Hepatic stellate cell (primary cell): ENCODE results near the gene PITPNM3.

ENCODE experiments used
- DNase-seq: peaks from one replicate; pipeline ENCODE4 v3.0.0; 2011; ENCODE audit warnings: low spot score

The PITPNM3 gene

DNA sequence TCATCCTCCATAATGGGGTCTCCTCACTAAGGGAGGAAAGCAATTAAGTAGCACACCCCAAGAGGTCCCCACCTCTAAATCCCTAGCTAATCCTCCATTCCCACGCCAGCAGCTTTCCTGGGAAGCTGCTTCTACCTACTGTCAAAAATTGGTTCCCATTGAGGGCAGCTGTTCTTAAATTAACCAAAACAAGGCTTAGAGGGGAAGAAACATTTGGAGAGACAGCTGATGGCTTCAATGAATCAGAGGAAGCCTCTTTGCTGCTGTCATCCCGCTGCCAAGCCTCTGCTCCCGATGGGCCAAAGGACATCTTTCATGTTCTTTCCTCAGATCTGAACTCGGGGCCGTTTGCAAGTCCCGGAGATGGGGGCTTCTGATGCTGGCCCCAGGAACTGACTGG lies 148.1 kb downstream of the PITPNM3 start:
- DNase-seq = no peak

DNA sequence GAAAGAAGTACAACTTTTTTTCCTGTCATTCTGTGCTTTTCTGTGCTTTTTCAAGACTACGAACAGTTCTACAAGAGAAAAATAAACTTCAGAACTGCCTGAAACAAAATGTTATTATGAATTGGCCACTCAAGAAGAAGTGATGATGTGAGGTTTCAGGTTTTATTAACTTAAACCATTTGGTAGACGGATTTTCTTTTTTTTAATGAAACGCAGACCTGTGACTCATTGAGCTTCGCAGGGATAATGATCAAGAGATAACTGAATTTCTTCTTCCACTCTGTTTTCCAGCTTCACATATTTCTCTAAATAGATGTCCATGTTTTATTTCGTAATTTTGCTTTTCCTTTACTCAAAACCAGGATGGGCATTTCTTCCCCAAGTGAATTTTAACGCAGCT lies 154.1 kb downstream of the PITPNM3 start:
- DNase-seq = no peak
